DMS 273 (cell line): ENCODE measurements around the gene BMPR1B.

Experiments
- DNase-seq: peaks from one replicate; lab custom pipeline; 2025; ENCODE audit not compliant: unreplicated experiment; lab: John Stamatoyannopoulos, UW

The BMPR1B gene

DNA sequence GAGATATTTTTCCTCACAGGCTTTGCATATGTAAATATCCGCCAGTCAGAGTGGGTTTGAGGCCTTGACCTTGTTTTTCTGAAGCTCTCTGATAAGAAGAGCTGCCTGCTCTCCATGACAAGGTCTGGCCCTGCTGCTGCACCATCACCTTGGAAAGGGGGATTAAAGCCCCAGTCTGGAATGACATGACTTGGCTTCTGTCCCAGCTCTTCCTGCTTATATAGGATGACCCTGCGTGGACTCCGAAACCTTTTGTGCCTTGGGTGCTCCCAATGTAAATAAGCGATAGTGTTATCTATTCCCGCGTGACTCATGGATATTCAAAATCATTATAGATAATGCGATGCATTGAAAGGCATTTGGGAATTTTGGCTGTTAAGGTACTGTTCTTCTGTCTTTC is 139.3 kb downstream of the BMPR1B start:
- DNase-seq, result peak; percentile 24

DNA sequence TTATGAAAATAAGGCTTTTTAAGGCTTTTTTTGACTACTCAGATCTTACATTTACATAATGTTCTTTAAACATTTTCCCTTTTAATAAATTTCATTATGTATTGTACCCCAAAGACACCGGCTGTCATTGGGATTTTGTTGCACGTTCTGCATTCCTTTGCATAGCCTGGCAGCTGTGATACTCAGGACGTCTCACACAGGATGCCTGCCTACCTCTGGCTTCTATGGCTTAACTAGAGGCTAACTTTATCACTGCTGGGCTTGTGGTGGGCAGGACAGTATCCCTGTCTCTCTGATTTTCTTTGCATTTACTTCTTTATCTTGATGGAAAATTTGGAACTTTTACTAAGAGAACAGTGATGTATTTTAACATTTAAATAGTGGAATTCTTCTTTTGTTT is 147.8 kb downstream of the BMPR1B start:
- DNase-seq, result no peak

GRCh38 chr4:94909645-94910044 is 151.9 kb downstream of the BMPR1B start:
- no peak for DNase-seq

- DNase-seq, result no peak
These were observed 153.4 kb downstream of the BMPR1B start for GRCh38 chr4:94911106-94911505.

DNA sequence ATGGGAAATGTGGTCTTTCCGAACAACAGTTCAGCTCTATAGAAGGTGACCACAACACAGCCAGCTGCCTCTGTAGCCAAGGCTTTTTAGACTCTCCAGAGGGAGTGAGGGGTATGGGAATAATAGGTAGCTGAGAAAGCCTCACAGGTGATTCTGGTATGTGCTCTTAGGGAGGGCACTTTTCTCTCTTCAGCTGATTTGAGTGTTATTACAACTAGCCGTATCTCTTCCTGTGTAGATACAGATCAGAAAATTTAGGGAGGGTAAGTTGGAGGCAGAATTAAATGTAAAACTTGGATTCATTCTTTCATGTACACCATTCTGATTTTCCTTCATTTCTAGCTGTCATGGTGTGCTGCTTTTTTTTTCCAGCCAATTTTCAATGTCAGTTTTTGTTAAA is 154.9 kb downstream of the BMPR1B start:
- no peak for DNase-seq

- DNase-seq, result no peak
These were observed 155.6 kb downstream of the BMPR1B start for GRCh38 chr4:94913316-94913715.

DNA sequence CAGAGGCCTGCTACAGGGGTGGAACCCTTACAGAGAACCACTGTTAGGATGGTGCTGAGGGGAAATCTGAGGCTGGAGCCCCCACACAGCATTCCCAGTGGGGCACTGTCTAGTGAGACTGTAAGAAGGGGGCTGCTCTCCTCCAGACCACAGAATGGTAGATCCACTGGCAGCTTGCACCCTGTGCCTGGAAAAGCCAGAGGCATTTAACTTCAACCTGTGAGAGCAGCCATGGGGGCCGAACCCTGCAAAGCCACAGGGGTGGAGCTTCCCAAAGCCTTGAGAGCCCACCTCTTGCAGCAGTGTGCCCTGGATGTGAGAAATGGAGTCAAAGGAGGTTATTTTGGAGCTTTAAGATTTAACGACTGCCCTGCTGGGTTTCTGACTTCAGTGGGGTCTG is 159.4 kb downstream of the BMPR1B start:
- no peak for DNase-seq

- no peak for DNase-seq
These were observed 160.8 kb downstream of the BMPR1B start for GRCh38 chr4:94918543-94918942.

GRCh38 chr4:94920369-94920768 is 162.6 kb downstream of the BMPR1B start:
- DNase-seq, result no peak

DNA sequence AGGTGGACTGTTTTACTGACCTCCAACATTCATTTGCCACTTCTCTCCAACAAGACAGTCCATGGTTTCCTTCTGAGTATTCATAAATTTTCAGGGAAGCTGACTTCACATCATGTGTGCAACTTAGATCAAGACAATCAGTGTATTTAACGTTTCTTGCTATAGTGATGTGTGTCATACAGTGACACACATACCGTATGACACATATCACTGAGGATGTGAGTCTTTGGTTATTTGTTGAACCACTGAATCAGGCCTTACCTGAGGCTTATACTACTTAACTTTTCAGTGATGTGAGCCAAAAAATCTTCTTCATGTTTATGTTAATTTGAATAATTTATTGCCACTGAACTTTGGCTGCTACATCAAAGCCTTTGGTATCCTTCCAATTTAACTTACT is 166.8 kb downstream of the BMPR1B start:
- no peak for DNase-seq

DNA sequence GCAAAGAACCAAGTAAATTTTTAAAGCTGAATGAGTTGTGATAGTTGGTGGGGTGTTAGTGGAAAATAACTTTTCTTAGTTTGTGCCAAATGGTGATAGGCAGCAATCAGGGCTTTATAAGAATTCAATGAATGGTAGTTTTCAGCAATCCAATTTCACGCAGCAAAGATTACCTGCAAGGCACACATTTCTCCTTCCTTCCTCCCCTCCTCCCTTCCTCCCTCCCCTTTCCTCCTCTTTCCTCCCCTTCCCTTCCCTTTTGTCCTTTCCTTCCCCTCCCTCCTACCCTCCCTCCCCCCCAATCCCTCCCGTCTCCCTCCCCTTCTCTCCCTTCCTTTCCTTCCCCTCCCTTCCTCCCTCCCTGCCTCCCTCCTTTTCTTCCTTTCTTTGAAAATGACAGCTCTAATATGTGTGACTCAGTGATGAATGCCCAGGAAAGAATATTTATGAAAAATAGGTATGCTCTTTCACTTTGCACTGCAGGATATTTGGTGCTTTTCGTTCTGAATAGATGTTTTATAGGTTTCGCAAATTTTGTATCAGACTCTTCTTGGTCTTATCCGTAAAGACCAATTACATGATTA is 168.1 kb downstream of the BMPR1B start:
- DNase-seq, result no peak

DNA sequence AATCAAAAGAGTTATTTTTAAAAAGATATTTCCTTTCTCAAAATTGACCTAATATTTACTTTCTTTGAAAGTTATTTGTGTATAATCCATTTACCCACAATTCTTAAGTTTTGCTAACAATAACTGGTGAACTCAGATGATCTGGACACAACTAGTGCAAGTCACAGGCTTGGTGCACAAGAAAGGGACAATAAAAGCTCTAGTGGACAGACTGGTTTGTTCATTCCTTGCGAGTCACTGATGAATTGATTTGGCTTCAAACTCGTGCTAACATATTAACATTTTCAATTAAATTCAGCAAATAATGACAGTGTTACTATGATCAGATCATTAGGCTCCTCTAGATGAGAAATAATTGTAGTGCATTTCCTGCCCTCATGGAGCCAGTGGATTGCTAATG is 169.2 kb downstream of the BMPR1B start:
- no peak for DNase-seq

DNA sequence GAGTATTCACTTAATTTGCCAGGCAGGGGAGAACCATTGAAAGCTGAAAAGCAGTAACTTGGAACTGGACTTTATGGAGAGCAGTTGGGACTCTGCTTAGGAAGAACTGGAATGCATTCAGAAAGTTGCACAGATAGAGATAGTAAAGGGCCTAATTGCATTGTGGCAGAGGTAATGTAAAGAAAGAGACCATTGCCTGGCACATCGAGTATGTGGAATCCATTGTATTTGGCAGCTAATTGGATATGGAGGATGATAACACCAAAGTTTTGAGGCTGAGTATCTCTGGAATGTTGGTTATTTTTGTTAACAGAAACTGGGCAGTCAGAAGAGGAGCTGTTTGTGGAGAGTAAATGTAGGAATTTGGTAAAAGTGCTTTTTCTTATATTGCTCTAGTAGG is 169.9 kb downstream of the BMPR1B start:
- no peak for DNase-seq

GRCh38 chr4:94929696-94930095 is 171.9 kb downstream of the BMPR1B start:
- DNase-seq, result no peak

- DNase-seq, result no peak
These were observed 173.9 kb downstream of the BMPR1B start for GRCh38 chr4:94931626-94932025.

- DNase-seq, result no peak
These were observed 174.6 kb downstream of the BMPR1B start for GRCh38 chr4:94932366-94932765.

DNA sequence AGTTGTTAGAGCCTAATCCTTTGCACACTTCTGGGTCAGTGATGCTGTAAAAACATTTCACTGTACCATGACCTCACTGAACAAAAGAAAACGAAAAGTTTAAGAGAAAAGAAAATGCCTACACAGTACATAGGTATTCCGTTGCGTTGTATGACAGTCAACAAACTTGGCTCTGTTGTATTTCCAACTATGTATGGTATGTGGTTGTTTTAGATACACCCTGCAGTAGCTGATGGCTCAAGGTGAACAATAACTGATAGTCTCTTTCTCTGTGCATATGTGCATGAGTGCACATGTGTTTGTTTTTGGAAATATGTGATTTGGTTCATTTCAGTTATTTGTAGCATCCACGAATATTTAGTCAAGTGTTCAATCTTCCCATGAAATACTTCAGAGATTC is 176.0 kb downstream of the BMPR1B start:
- no peak for DNase-seq

DNA sequence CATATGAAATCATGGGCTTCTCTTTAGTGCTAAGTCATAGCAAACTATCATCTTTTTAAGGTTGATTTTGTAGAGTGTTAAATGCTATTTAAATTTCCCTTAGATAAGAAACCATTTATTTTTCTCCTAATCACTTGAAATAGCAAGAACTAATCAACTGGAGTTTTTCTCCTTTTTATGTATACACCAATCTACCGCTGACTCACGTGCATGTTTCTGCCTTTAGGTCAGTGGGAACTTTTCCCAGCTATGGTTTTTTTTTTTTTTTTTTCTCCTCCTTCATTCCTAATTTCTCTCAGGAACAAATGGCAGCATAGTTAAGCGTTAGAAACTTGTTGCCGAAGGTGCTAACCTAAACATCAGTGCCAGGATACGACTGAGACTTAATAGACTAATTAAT is 176.4 kb downstream of the BMPR1B start:
- no peak for DNase-seq

DNA sequence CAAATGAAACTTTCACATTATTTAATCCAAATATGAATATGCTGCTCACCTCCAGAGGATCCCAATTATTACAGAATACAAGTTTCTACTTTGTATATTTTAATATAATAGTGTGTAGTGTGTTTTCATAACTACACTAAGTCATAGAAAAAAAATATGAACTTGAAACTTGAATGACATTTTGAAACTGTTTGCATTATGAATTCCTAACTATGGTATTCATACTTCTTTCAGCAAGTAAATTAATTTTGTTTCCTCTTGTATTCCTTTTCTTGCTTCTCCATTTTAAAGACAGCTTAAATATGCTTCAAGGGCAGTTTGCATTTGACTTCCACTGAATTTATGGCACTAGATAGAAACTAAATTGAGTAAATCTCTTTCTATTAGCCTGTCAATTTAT is 177.1 kb downstream of the BMPR1B start:
- no peak for DNase-seq

DNA sequence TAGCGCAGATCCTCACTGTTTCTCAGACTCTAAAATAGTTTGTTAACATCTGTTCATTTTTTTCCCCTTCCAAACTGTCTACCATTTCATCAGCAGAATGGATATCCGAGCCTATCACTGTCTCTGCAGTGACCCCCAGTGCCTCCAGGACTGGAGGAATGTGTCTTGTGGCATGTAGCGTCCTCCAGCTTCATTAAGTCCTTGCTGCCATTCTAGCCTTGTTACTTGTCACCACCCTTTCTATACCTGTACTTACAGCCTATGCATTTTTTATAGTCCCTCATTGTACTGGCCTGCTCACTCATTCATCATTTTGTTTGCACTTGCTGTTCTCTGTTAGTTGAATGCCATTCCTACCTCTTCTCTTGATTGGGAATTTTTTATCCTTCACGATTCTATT is 179.1 kb downstream of the BMPR1B start:
- peak; percentile 57 for DNase-seq

DNA sequence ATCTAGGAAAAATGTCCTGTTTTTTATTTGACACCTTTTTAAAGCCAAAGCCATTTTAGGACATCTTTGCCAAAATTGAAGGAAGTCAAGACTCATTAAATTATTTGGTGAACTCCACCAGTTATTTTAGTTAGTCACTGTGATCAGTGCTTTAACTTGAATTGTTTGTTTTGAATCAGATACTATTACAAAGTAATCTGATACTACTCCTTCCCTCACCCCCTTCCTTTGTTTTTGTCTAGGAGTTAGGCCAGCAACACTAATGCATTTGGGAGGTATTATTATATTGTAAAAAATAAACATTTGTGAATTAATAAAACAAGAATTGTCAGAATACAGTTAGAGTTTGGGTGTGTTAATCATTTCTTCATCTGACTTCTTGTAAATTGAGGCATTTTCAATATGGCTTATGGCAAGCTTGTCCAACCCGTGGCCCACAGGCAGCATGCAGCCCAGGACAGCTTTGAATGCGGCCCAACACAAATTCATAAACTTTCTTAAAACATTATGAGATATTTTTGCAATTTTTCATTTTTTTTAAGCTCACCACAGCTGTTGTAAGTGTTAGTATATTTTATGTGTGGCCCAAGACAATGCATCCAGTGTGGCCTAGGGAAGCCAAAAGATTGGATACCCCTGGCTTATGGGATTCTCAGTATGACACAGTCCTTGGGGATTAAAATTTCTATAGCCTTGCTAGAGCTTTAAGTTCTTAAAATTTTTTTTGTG is 182.2 kb downstream of the BMPR1B start:
- DNase-seq, result peak; percentile 34

- no peak for DNase-seq
These were observed 182.8 kb downstream of the BMPR1B start for GRCh38 chr4:94940520-94940908.

GRCh38 chr4:94941706-94942105 is 184.0 kb downstream of the BMPR1B start:
- DNase-seq, result peak; percentile 62
